HL-60 (cell line): ENCODE results near the gene ZNF678.

ENCODE experiments used
- DNase-seq, 2 experiments: peaks; one replicate each; pipeline ENCODE4 v3.0.0-alpha.2; 2010 to 2020; ENCODE audit warnings: low read depth in 1 of 2, low spot score in 1 of 2
- H3K27ac ChIP-seq: fragments of 250-450 bp; sonication (Bioruptor Pico); replicated peaks from 2 replicates; pipeline ENCODE4 v1.5.1; 2020; ENCODE audit warnings: mild to moderate bottlenecking, moderate library complexity
- H3K27me3 ChIP-seq: fragments of 250-450 bp; sonication (Bioruptor Pico); 2 replicates; pipeline ENCODE4 v1.5.1; 2021; ENCODE audit warnings: mild to moderate bottlenecking, moderate library complexity; ENCODE audit not compliant: insufficient read depth, poor library complexity, severe bottlenecking
- H3K4me3 ChIP-seq: replicated peaks from 2 replicates; pipeline ENCODE4 v1.5.1; 2011; ENCODE audit warnings: mild to moderate bottlenecking, control low read depth, low read length; ENCODE audit not compliant: insufficient read depth
- CTCF ChIP-seq: IDR thresholded peaks from one replicate; pipeline ENCODE4 v1.5.1; 2011; ENCODE audit warnings: low read length, control low read depth, inconsistent platforms; ENCODE audit not compliant: insufficient read depth
- GABPA ChIP-seq: IDR thresholded peaks from 2 replicates; pipeline ENCODE4 v1.6.1; 2012; ENCODE audit warnings: low read depth
- POLR2AphosphoS5 ChIP-seq: IDR thresholded peaks from 2 replicates; pipeline ENCODE4 v1.6.1; 2012; ENCODE audit warnings: low read depth
- REST ChIP-seq: IDR thresholded peaks from 2 replicates; pipeline ENCODE4 v1.6.1; 2012; ENCODE audit warnings: low read depth; ENCODE audit not compliant: insufficient replicate concordance
- SPI1 ChIP-seq: IDR thresholded peaks from 2 replicates; pipeline ENCODE4 v1.6.1; 2012; ENCODE audit warnings: low read depth, mild to moderate bottlenecking, borderline replicate concordance

ZNF678 gene

GRCh38 chr1:227577500-227577899, 14.1 kb downstream of the ZNF678 start:
- H3K4me3 ChIP-seq: no peak overlapping the region
- TF ChIP-seq CTCF (no peak), GABPA (no peak), SPI1 (no peak), POLR2AphosphoS5 (no peak), REST (no peak)
- no peak overlapping the region for H3K27ac ChIP-seq
- no peak for DNase-seq
- H3K27me3 ChIP-seq: no peaks in the 10 kb centered on the region

- TF ChIP-seq SPI1: no peak
- no peak for TF ChIP-seq POLR2AphosphoS5
- TF ChIP-seq CTCF: no peak
- no peak for TF ChIP-seq GABPA
- TF ChIP-seq REST: no peak
These were observed 20.0 kb downstream of the ZNF678 start for GRCh38 chr1:227583354-227583753.

GRCh38 chr1:227586733-227587132, 23.4 kb downstream of the ZNF678 start:
- H3K4me3 ChIP-seq: no peak overlapping the region
- DNase-seq: no peak
- no peak for TF ChIP-seq GABPA
- TF ChIP-seq CTCF: no peak
- TF ChIP-seq SPI1: no peak
- TF ChIP-seq REST: no peak
- TF ChIP-seq POLR2AphosphoS5: no peak
- no peak overlapping the region for H3K27ac ChIP-seq
- no peaks in the 10 kb centered on the region for H3K27me3 ChIP-seq

More at GRCh38 chr1:227583354-227583753, 20.0 kb downstream of the ZNF678 start:
- Histone ChIP-seq H3K4me3 (no peak overlapping the region), H3K27ac (no peak overlapping the region), H3K27me3 (no peaks in the 10 kb centered on the region)
- no peak for DNase-seq
